Measurements from ENCODE around the gene TECRL. TPM values are rescaled to one million over a fixed set of nuclear protein-coding genes. Genes with fewer than 3 reads are reported as not detected.

TECRL gene
- total RNA-seq: not detected in 2 replicates

GRCh38 chr4:64409300-64409699, at the start of gene TECRL:
TECRL (minus strand) TSS chr4:64409450; CDS start chr4:64409351, 99 bp downstream.

